ENCODE measurements around the gene KCNQ1. TPM values are rescaled to one million over a fixed set of nuclear protein-coding genes. Genes with fewer than 3 reads are reported as not detected.

The KCNQ1 gene
- total and polyA plus RNA-seq, 2 experiments from 2014 or later, result 0.45 to 0.87 TPM

- TF ChIP-seq, protein P1, sequence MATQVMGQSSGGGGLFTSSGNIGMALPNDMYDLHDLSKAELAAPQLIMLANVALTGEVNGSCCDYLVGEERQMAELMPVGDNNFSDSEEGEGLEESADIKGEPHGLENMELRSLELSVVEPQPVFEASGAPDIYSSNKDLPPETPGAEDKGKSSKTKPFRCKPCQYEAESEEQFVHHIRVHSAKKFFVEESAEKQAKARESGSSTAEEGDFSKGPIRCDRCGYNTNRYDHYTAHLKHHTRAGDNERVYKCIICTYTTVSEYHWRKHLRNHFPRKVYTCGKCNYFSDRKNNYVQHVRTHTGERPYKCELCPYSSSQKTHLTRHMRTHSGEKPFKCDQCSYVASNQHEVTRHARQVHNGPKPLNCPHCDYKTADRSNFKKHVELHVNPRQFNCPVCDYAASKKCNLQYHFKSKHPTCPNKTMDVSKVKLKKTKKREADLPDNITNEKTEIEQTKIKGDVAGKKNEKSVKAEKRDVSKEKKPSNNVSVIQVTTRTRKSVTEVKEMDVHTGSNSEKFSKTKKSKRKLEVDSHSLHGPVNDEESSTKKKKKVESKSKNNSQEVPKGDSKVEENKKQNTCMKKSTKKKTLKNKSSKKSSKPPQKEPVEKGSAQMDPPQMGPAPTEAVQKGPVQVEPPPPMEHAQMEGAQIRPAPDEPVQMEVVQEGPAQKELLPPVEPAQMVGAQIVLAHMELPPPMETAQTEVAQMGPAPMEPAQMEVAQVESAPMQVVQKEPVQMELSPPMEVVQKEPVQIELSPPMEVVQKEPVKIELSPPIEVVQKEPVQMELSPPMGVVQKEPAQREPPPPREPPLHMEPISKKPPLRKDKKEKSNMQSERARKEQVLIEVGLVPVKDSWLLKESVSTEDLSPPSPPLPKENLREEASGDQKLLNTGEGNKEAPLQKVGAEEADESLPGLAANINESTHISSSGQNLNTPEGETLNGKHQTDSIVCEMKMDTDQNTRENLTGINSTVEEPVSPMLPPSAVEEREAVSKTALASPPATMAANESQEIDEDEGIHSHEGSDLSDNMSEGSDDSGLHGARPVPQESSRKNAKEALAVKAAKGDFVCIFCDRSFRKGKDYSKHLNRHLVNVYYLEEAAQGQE (IDR thresholded peaks at IDR 0.05; ENCODE audit: unreplicated experiment), result no peak
Observed at GRCh38 chr11:2464451-2465165, 19.8 kb downstream of the KCNQ1 start (continued).

DNA sequence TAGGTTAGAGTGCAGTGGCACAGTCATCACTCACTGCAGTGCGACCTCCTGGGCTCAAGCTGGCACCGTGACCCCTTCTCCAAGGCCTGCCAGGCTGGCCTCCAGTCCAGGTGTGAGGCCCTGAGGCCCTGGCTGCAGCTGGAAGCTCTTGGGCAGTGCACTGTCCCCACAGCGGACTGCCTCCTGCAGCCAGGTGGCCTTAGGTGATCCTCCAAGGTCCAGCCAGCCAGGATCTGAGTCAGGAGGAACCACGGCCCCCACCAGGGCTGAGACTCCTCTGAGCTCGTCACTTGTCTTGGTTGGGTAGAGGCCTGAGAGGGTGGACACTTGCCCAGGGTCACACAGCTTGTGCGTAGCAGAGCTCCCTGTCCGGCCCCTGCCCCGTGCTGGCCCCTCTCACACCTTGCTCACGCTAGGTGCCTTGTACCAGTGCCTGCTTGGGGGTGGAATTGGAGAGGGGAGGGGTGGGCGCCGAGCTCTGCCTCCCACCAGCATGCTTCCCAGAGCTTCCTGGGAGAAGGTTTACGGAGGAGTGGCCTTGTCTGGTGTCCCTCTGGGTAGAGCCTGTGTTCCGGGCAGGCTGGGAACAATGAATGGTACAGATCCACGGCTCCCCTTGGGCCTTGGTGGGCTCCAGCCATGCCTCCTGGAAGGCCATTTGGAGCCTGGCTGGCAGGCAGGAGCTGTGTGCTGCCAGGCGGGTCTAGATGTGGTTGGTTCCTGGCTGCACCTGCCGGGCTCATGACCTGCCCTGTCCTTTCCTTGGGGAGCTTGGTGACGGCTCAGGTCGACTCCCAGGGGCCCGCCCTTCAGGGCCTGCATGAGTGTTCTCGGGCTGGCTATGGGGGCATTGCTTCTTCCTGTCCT, 20.6 kb downstream of the KCNQ1 start:
- H3K4me1 ChIP-seq (ENCODE audit: insufficient read depth), result no peaks in the 10 kb centered on the region
- H3K27ac Mint-ChIP-seq, result no peak overlapping the region
- peaks cover 15% of the 10 kb centered on the region for H3K27me3 ChIP-seq (ENCODE audit: insufficient read depth)
- no peak overlapping the region for H3K4me3 Mint-ChIP-seq
- H3K27me3 Mint-ChIP-seq (ENCODE audit: insufficient read depth, low read depth, poor library complexity), result peaks cover 36% of the 10 kb centered on the region
- H3K27ac ChIP-seq (ENCODE audit: low read depth), result no peak overlapping the region
- ATAC-seq, result no peak
- no peak overlapping the region for H2AFZ ChIP-seq
- no peak overlapping the region for H3K4me2 ChIP-seq
- no peaks in the 10 kb centered on the region for H3K36me3 ChIP-seq (ENCODE audit: insufficient read depth)
- no peaks in the 10 kb centered on the region for H3K4me1 Mint-ChIP-seq
- no peaks in the 10 kb centered on the region for H3K9me3 Mint-ChIP-seq
- no peak for DNase-seq (ENCODE audit: low spot score)
- H3K79me2 ChIP-seq (replicated peaks; ENCODE audit: insufficient read depth), result no peaks in the 10 kb centered on the region
- no peaks in the 10 kb centered on the region for H3K9me2 ChIP-seq (ENCODE audit: insufficient read depth)
- H4K20me1 ChIP-seq (replicated peaks; ENCODE audit: insufficient read depth), result no peaks in the 10 kb centered on the region
- H3K36me3 Mint-ChIP-seq (ENCODE audit: low read depth), result no peaks in the 10 kb centered on the region
- no peak overlapping the region for H3K4me3 ChIP-seq
- H3F3A ChIP-seq (replicated peaks; ENCODE audit: low read depth), result no peaks in the 10 kb centered on the region
- TF ChIP-seq CTCF (conservative IDR thresholded peaks at IDR 0.05; ENCODE audit: low read depth in 2 of 2), result no peak
- no peak for TF ChIP-seq POLR2AphosphoS5 (IDR thresholded peaks at IDR 0.05; ENCODE audit: low read depth)
- no peak for TF ChIP-seq ZNF331 (CRISPR knock-in tag; IDR thresholded peaks at IDR 0.05; ENCODE audit: low read depth)
- no peak for TF ChIP-seq EZH2phosphoT487 (IDR thresholded peaks at IDR 0.05; ENCODE audit: unreplicated experiment)
- no peak for TF ChIP-seq JUNB (IDR thresholded peaks at IDR 0.05; ENCODE audit: unreplicated experiment)
- no peak for TF ChIP-seq ZNF114 (CRISPR knock-in tag; IDR thresholded peaks at IDR 0.05)
- TF ChIP-seq, protein P2, sequence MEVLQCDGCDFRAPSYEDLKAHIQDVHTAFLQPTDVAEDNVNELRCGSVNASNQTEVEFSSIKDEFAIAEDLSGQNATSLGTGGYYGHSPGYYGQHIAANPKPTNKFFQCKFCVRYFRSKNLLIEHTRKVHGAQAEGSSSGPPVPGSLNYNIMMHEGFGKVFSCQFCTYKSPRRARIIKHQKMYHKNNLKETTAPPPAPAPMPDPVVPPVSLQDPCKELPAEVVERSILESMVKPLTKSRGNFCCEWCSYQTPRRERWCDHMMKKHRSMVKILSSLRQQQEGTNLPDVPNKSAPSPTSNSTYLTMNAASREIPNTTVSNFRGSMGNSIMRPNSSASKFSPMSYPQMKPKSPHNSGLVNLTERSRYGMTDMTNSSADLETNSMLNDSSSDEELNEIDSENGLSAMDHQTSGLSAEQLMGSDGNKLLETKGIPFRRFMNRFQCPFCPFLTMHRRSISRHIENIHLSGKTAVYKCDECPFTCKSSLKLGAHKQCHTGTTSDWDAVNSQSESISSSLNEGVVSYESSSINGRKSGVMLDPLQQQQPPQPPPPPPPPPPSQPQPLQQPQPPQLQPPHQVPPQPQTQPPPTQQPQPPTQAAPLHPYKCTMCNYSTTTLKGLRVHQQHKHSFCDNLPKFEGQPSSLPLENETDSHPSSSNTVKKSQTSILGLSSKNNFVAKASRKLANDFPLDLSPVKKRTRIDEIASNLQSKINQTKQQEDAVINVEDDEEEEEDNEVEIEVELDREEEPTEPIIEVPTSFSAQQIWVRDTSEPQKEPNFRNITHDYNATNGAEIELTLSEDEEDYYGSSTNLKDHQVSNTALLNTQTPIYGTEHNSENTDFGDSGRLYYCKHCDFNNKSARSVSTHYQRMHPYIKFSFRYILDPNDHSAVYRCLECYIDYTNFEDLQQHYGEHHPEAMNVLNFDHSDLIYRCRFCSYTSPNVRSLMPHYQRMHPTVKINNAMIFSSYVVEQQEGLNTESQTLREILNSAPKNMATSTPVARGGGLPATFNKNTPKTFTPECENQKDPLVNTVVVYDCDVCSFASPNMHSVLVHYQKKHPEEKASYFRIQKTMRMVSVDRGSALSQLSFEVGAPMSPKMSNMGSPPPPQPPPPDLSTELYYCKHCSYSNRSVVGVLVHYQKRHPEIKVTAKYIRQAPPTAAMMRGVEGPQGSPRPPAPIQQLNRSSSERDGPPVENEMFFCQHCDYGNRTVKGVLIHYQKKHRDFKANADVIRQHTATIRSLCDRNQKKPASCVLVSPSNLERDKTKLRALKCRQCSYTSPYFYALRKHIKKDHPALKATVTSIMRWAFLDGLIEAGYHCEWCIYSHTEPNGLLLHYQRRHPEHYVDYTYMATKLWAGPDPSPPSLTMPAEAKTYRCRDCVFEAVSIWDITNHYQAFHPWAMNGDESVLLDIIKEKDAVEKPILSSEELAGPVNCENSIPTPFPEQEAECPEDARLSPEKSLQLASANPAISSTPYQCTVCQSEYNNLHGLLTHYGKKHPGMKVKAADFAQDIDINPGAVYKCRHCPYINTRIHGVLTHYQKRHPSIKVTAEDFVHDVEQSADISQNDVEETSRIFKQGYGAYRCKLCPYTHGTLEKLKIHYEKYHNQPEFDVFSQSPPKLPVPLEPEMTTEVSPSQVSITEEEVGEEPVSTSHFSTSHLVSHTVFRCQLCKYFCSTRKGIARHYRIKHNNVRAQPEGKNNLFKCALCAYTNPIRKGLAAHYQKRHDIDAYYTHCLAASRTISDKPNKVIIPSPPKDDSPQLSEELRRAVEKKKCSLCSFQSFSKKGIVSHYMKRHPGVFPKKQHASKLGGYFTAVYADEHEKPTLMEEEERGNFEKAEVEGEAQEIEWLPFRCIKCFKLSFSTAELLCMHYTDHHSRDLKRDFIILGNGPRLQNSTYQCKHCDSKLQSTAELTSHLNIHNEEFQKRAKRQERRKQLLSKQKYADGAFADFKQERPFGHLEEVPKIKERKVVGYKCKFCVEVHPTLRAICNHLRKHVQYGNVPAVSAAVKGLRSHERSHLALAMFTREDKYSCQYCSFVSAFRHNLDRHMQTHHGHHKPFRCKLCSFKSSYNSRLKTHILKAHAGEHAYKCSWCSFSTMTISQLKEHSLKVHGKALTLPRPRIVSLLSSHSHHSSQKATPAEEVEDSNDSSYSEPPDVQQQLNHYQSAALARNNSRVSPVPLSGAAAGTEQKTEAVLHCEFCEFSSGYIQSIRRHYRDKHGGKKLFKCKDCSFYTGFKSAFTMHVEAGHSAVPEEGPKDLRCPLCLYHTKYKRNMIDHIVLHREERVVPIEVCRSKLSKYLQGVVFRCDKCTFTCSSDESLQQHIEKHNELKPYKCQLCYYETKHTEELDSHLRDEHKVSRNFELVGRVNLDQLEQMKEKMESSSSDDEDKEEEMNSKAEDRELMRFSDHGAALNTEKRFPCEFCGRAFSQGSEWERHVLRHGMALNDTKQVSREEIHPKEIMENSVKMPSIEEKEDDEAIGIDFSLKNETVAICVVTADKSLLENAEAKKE (CRISPR knock-in tag; IDR thresholded peaks at IDR 0.05), result no peak
- TF ChIP-seq CREB1 (CRISPR knock-in tag; IDR thresholded peaks at IDR 0.05; ENCODE audit: low read depth), result no peak

Measured in GM23338 (cell line).